ENCODE data around the gene ZSCAN16. TPM values are rescaled to one million over a fixed set of nuclear protein-coding genes. Genes with fewer than 3 reads are reported as not detected.

Gene ZSCAN16
- total and polyA plus RNA-seq, 2 of the 13 experiments (the other 11 are each of a cell fraction or from before 2014, with no cell fraction given) = 5.7 to 12.7 TPM

DNA sequence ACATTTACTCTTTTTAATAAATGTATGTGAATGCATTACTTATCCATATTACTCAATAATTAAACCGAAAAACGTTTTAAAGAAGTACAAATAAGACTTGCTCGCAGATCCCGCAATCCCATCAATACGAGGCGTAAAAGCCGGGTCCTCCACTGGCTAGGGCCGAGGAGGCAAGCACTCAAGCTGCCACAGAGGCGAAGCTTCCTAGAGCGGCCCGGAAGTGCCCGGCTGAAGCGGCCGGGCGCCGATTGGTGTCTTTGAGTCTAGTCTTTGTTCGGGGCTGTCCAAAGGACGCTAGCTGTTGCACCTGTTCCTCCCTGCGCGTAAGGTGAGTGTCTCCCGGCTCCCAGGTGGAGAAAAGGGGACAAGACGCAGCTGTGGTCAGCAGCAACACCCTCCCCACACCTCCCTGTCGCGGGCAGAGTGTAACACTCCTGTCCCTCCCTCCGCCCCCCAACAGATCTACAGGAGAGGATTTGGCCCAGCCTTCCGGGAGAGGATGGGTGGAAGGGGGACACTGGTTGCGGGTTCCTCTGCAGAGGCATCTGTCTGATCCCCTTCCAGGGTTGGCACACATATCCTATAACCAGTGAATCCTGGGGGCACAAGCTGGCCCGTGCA lies at the start of gene ZSCAN16 (continued):
- TF ChIP-seq, protein P1, sequence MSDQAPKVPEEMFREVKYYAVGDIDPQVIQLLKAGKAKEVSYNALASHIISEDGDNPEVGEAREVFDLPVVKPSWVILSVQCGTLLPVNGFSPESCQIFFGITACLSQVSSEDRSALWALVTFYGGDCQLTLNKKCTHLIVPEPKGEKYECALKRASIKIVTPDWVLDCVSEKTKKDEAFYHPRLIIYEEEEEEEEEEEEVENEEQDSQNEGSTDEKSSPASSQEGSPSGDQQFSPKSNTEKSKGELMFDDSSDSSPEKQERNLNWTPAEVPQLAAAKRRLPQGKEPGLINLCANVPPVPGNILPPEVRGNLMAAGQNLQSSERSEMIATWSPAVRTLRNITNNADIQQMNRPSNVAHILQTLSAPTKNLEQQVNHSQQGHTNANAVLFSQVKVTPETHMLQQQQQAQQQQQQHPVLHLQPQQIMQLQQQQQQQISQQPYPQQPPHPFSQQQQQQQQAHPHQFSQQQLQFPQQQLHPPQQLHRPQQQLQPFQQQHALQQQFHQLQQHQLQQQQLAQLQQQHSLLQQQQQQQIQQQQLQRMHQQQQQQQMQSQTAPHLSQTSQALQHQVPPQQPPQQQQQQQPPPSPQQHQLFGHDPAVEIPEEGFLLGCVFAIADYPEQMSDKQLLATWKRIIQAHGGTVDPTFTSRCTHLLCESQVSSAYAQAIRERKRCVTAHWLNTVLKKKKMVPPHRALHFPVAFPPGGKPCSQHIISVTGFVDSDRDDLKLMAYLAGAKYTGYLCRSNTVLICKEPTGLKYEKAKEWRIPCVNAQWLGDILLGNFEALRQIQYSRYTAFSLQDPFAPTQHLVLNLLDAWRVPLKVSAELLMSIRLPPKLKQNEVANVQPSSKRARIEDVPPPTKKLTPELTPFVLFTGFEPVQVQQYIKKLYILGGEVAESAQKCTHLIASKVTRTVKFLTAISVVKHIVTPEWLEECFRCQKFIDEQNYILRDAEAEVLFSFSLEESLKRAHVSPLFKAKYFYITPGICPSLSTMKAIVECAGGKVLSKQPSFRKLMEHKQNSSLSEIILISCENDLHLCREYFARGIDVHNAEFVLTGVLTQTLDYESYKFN (CRISPR knock-in tag; conservative IDR thresholded peaks at IDR 0.05) = no peak
- TF ChIP-seq ZNF883 (CRISPR knock-in tag; IDR thresholded peaks at IDR 0.05; ENCODE audit: not compliant biosample characterization) (peak; percentile 84), ZNF772 (CRISPR knock-in tag; IDR thresholded peaks at IDR 0.05) (no peak; the same call in 1 of the 2 replicates), ZEB1 (IDR thresholded peaks at IDR 0.05; ENCODE audit: insufficient replicate concordance, low read depth) (peak; percentile 92), RFX3 (CRISPR knock-in tag; IDR thresholded peaks at IDR 0.05) (no peak), ATF7-NPFF (CRISPR knock-in tag; IDR thresholded peaks at IDR 0.05; ENCODE audit: low read depth) (no peak), NR2F6 (IDR thresholded peaks at IDR 0.05) (no peak), NR2F6 (CRISPR knock-in tag; IDR thresholded peaks at IDR 0.05) (peak; percentile 31; the same call in 1 of the 2 replicates), ZFP36 (IDR thresholded peaks at IDR 0.05; ENCODE audit: borderline replicate concordance, low read depth, low read length, partially characterized antibody) (no peak), TCF7L2 (IDR thresholded peaks at IDR 0.05; ENCODE audit: low read depth, low read length) (no peak), TAF15 (IDR thresholded peaks at IDR 0.05; ENCODE audit: low read depth, low read length, poor library complexity, severe bottlenecking) (no peak), HOXA9 (CRISPR knock-in tag; IDR thresholded peaks at IDR 0.05; ENCODE audit: borderline replicate concordance) (peak; percentile 66; the same call in 1 of the 2 replicates), ZNF510 (CRISPR knock-in tag; IDR thresholded peaks at IDR 0.05; ENCODE audit: low read depth) (no peak), ZNF12 (CRISPR knock-in tag; IDR thresholded peaks at IDR 0.05) (no peak), KLF15 (CRISPR knock-in tag; IDR thresholded peaks at IDR 0.05; ENCODE audit: borderline replicate concordance) (peak; percentile 64; the same call in 1 of the 2 replicates), ZNF776 (CRISPR knock-in tag; IDR thresholded peaks at IDR 0.05) (no peak), ZNF703 (CRISPR knock-in tag; IDR thresholded peaks at IDR 0.05; ENCODE audit: borderline replicate concordance) (no peak), MZF1 (CRISPR knock-in tag; IDR thresholded peaks at IDR 0.05; ENCODE audit: borderline replicate concordance) (peak; percentile 88; the same call in 1 of the 2 replicates), HCFC1 (IDR thresholded peaks at IDR 0.05; ENCODE audit: low read depth, low read length) (peak; percentile 66), TARDBP (CRISPR knock-in tag; IDR thresholded peaks at IDR 0.05) (0 out of 2 replicates have a peak, but pooled peaks have one; percentile 52)
- TF ChIP-seq, protein P2, sequence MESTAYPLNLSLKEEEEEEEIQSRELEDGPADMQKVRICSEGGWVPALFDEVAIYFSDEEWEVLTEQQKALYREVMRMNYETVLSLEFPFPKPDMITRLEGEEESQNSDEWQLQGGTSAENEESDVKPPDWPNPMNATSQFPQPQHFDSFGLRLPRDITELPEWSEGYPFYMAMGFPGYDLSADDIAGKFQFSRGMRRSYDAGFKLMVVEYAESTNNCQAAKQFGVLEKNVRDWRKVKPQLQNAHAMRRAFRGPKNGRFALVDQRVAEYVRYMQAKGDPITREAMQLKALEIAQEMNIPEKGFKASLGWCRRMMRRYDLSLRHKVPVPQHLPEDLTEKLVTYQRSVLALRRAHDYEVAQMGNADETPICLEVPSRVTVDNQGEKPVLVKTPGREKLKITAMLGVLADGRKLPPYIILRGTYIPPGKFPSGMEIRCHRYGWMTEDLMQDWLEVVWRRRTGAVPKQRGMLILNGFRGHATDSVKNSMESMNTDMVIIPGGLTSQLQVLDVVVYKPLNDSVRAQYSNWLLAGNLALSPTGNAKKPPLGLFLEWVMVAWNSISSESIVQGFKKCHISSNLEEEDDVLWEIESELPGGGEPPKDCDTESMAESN (CRISPR knock-in tag; conservative IDR thresholded peaks at IDR 0.05) = peak; percentile 76; the same call in 1 of the 2 replicates
- TF ChIP-seq, protein P3, sequence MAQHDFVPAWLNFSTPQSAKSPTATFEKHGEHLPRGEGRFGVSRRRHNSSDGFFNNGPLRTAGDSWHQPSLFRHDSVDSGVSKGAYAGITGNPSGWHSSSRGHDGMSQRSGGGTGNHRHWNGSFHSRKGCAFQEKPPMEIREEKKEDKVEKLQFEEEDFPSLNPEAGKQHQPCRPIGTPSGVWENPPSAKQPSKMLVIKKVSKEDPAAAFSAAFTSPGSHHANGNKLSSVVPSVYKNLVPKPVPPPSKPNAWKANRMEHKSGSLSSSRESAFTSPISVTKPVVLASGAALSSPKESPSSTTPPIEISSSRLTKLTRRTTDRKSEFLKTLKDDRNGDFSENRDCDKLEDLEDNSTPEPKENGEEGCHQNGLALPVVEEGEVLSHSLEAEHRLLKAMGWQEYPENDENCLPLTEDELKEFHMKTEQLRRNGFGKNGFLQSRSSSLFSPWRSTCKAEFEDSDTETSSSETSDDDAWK (CRISPR knock-in tag; IDR thresholded peaks at IDR 0.05) = no peak
- TF ChIP-seq, protein P4, sequence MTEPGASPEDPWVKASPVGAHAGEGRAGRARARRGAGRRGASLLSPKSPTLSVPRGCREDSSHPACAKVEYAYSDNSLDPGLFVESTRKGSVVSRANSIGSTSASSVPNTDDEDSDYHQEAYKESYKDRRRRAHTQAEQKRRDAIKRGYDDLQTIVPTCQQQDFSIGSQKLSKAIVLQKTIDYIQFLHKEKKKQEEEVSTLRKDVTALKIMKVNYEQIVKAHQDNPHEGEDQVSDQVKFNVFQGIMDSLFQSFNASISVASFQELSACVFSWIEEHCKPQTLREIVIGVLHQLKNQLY (CRISPR knock-in tag; IDR thresholded peaks at IDR 0.05) = no peak
